CD4-positive, alpha-beta memory T cell (primary cell): Measurements from ENCODE around the gene HECTD2. TPM values are rescaled to one million over a fixed set of nuclear protein-coding genes. Genes with fewer than 3 reads are reported as not detected.
A peak's percentile ranks its signal among the peaks of the same experiment; 100 is the strongest.
"Not testable (repeated sequence)": the region's sequence is repeated elsewhere in the genome, so short reads cannot be mapped to it uniquely, and the experiment has no call there.

Source experiments
- CTCF ChIA-PET: fragments of 350-600 bp; sonication (Branson Sonifier 250); formaldehyde crosslinking; loops from one replicate; lab custom pipeline; 2021; ENCODE audit warnings: inconsistent platforms; ENCODE audit not compliant: partially characterized antibody; lab: Charles Lee
- POLR2A ChIA-PET: fragments of 350-600 bp; sonication (Branson Sonifier 250); formaldehyde crosslinking; loops from one replicate; lab custom pipeline; 2021; ENCODE audit not compliant: partially characterized antibody; lab: Charles Lee
- DNase-seq, 5 donors: peaks; one replicate each; pipeline versions ENCODE4 v3.0.0 to v3.0.0-alpha.2; 2020 to 2022; ENCODE audit warnings: mixed read lengths in 1 of 5
- H3K27ac ChIP-seq: one replicate; pipeline ENCODE4 v1.7.0; 2013; ENCODE audit warnings: low read depth, low read length
- H3K27me3 ChIP-seq: 2 replicates; pipeline ENCODE4 v1.7.0; 2013; ENCODE audit warnings: mild to moderate bottlenecking, low read length, moderate library complexity; ENCODE audit not compliant: insufficient read depth
- H3K36me3 ChIP-seq: 2 replicates; pipeline ENCODE4 v1.7.0; 2013; ENCODE audit warnings: mild to moderate bottlenecking, low read length, moderate library complexity; ENCODE audit not compliant: insufficient read depth
- H3K4me1 ChIP-seq: 2 replicates; pipeline ENCODE4 v1.7.0; 2013; ENCODE audit warnings: mild to moderate bottlenecking, low read length, moderate library complexity; ENCODE audit not compliant: insufficient read depth
- H3K4me3 ChIP-seq, 2 donors: one replicate each; pipeline ENCODE4 v1.7.0; 2013; ENCODE audit warnings: low read length in 2 of 2, mild to moderate bottlenecking in 1 of 2
- H3K9me3 ChIP-seq, 2 donors: one replicate each; pipeline ENCODE4 v1.7.0; 2013; ENCODE audit warnings: low read length in 2 of 2, control low read depth in 1 of 2; ENCODE audit not compliant: control insufficient read depth in 1 of 2
- H3K27ac Mint-ChIP-seq, 7 donors: one replicate each; pipeline ENCODE4 v1.8.0; 2020 to 2021; ENCODE audit warnings: mixed read lengths in 7 of 7, mild to moderate bottlenecking in 6 of 7, inconsistent platforms in 3 of 7, moderate library complexity in 3 of 7
- H3K27me3 Mint-ChIP-seq, 2 donors: one replicate each; pipeline ENCODE4 v1.8.0; 2020 to 2021; ENCODE audit warnings: mixed read lengths in 2 of 2
- H3K36me3 Mint-ChIP-seq, 2 donors: one replicate each; pipeline ENCODE4 v1.8.0; 2020 to 2021; ENCODE audit warnings: mixed read lengths in 2 of 2, inconsistent platforms in 1 of 2, mild to moderate bottlenecking in 1 of 2
- H3K4me1 Mint-ChIP-seq, 4 donors: one replicate each; pipeline ENCODE4 v1.8.0; 2020 to 2021; ENCODE audit warnings: mixed read lengths in 4 of 4, mild to moderate bottlenecking in 1 of 4
- H3K4me3 Mint-ChIP-seq, 8 donors: one replicate each; pipeline ENCODE4 v1.8.0; 2020 to 2021; ENCODE audit warnings: mixed read lengths in 8 of 8, mild to moderate bottlenecking in 7 of 8, moderate library complexity in 6 of 8, inconsistent platforms in 3 of 8
- H3K9me3 Mint-ChIP-seq, 8 donors: one replicate each; pipeline ENCODE4 v1.8.0; 2020 to 2021; ENCODE audit warnings: mixed read lengths in 8 of 8, mild to moderate bottlenecking in 5 of 8, inconsistent platforms in 3 of 8, moderate library complexity in 1 of 8
- intact Hi-C: fragments of 100-400 bp; cut with micrococcal nuclease; formaldehyde crosslinking; loops from one replicate; pipeline ENCODE4 v1.15.1; 2023
- polyA plus RNA-seq, 2 donors: library from polyadenylated mRNA; unstranded; fragments of 300-500 nt; fragmentation: Illumina TruSeq; gene quantifications; one replicate each; pipeline ENCODE4 v1.2.3, GENCODE V29; 2021
- total RNA-seq, 2 experiments: library from RNA; stranded (reverse); gene quantifications; one replicate each; pipeline ENCODE4 v1.2.3, GENCODE V29; 2021

Gene HECTD2
- total and polyA plus RNA-seq, 4 experiments from 2014 or later = 0.37 to 2.7 (median 1.6) TPM

DNA sequence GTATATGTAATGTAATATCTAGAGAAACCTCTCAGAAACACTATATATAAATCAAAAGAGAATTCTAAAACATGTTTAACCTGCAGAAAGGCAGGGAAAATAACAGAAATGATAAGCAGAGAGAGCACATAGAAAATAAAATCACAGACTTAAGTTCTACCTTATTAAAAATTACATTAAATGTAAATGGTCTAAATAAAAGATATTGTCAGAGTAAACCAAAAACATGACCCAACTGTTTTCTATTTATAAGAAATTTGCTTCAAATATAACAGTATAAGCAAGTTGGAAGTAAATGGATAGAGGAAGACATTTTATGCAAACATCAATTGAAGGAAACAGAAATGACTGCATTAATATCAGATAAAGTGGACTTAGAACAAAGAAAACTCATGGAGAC, 43.4 kb downstream of the HECTD2 start:
- Mint-ChIP-seq H3K36me3 (peaks cover 17 to 24% of the 10 kb centered on the region in 2 donors), H3K9me3 (peaks cover 0 to 54% (median 50%) of the 10 kb centered on the region in 8 donors), H3K4me1 (no peaks in the 10 kb centered on the region), H3K4me3 (no peak overlapping the region), H3K27me3 (no peaks in the 10 kb centered on the region), H3K27ac (no peak overlapping the region)
- POLR2A ChIA-PET = no interaction called here
- CTCF ChIA-PET = no interaction called here
- intact Hi-C loops = no loop called here
- no peak for DNase-seq
- Histone ChIP-seq H3K27ac (no peak overlapping the region), H3K4me1 (no peaks in the 10 kb centered on the region), H3K9me3 (peaks cover 0 to 7% of the 10 kb centered on the region in 2 donors), H3K36me3 (no peaks in the 10 kb centered on the region), H3K4me3 (no peak overlapping the region), H3K27me3 (no peaks in the 10 kb centered on the region)

DNA sequence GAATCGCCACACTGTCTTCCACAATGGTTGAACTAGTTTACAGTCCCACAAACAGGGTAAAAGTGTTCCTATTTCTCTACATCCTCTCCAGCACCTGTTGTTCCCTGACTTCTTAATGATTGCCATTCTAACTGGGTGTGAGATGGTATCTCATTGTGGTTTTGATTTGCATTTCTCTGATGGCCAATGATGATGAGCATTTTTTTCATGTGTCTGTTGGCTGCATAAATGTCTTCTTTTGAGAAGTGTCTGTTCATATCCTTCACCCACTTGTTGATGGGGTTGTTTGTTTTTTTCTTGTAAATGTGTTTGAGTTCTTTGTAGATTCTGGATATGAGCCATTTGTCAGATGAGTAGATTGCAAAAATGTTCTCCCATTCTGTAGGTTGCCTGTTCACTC, 45.0 kb downstream of the HECTD2 start:
- peaks cover 16 to 20% of the 10 kb centered on the region in 2 donors for H3K36me3 Mint-ChIP-seq
- POLR2A ChIA-PET, H3K27me3 ChIP-seq, H3K27ac ChIP-seq, H3K27ac Mint-ChIP-seq, CTCF ChIA-PET, H3K27me3 Mint-ChIP-seq, H3K4me3 Mint-ChIP-seq, intact Hi-C loops, H3K9me3 ChIP-seq, DNase-seq, H3K4me1 ChIP-seq, H3K4me1 Mint-ChIP-seq, H3K4me3 ChIP-seq, H3K36me3 ChIP-seq: not testable (repeated sequence)
- H3K9me3 Mint-ChIP-seq = peaks cover 0 to 43% (median 38%) of the 10 kb centered on the region in 8 donors

DNA sequence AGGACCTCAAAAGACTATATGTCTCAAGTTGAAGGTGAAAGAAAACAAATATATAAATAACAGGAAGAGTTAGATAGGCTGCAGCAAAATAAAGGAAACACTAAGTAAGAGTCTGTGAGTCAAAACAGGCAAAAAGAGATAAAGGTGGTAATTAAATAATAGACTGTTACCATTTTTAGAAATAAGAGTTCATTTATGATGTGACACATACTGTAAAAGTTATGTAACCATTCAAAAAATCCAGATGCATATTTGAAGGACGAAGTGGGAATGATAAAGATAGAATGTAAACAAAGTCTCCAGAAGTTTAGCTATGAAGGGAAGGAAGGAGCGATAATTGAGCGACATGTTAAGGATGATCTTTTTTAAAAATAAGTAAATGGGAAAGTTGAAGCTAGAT, 50.5 kb downstream of the HECTD2 start:
- Histone ChIP-seq H3K27me3 (no peaks in the 10 kb centered on the region), H3K27ac (no peak overlapping the region), H3K4me3 (no peak overlapping the region), H3K36me3 (no peaks in the 10 kb centered on the region), H3K4me1 (no peaks in the 10 kb centered on the region), H3K9me3 (no peaks in the 10 kb centered on the region)
- ChIA-PET CTCF (no interaction called here), POLR2A (no interaction called here)
- DNase-seq = no peak
- intact Hi-C loops = no loop called here
- Mint-ChIP-seq H3K36me3 (peaks cover 1 to 10% of the 10 kb centered on the region in 2 donors), H3K4me1 (no peaks in the 10 kb centered on the region), H3K27me3 (no peaks in the 10 kb centered on the region), H3K4me3 (no peak overlapping the region), H3K9me3 (peaks cover 0 to 5% (median 0%) of the 10 kb centered on the region in 8 donors), H3K27ac (no peak overlapping the region)

DNA sequence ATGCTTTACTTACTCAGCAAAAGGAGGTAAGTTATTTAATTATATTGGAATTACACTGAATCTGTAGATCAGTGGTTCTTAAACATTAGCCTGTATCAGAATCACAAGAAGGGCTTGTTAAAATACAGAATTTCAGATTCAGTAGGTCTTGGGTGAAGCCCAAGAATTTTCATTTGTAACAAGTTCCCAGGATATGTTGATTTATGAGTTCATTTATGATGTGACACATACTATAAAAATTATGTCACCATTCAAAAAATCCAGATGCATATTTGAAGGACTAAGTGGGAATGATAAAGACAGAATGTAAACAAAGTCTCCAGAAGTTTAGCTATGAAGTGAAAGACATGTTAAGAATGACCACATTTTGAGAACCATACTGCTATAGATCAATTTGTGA, 52.3 kb downstream of the HECTD2 start:
- peaks cover 1 to 19% of the 10 kb centered on the region in 2 donors for H3K36me3 Mint-ChIP-seq
- CTCF ChIA-PET = no interaction called here
- Histone ChIP-seq H3K4me3 (no peak overlapping the region), H3K27ac (no peak overlapping the region), H3K4me1 (no peaks in the 10 kb centered on the region), H3K27me3 (no peaks in the 10 kb centered on the region), H3K36me3 (no peaks in the 10 kb centered on the region), H3K9me3 (no peaks in the 10 kb centered on the region)
- no peak overlapping the region for H3K4me3 Mint-ChIP-seq
- intact Hi-C loops = no loop called here
- no peaks in the 10 kb centered on the region for H3K4me1 Mint-ChIP-seq
- H3K9me3 Mint-ChIP-seq = peaks cover 0 to 5% (median 2%) of the 10 kb centered on the region in 8 donors
- POLR2A ChIA-PET = no interaction called here
- no peaks in the 10 kb centered on the region for H3K27me3 Mint-ChIP-seq
- no peak for DNase-seq
- no peak overlapping the region for H3K27ac Mint-ChIP-seq

DNA sequence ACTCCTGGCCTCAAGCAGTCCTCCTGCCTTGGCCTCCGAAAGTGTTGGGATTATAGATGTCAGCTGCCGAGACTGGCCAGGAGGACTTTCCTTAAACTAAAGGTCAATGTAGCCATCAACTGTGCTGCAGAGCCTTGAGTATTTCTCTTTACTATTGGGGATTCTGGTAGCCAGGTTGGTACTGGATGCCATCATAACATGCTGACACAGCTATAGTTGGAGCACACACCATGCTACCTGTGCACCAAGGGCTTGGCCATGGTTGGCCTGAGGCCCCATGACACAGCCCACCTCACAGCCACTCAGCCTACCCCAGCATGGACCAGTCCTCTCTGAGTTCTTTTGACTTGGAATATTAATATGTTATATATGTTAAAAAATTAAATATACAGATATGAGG, 54.4 kb downstream of the HECTD2 start:
- intact Hi-C loops = no loop called here
- POLR2A ChIA-PET = no interaction called here
- CTCF ChIA-PET = no interaction called here

DNA sequence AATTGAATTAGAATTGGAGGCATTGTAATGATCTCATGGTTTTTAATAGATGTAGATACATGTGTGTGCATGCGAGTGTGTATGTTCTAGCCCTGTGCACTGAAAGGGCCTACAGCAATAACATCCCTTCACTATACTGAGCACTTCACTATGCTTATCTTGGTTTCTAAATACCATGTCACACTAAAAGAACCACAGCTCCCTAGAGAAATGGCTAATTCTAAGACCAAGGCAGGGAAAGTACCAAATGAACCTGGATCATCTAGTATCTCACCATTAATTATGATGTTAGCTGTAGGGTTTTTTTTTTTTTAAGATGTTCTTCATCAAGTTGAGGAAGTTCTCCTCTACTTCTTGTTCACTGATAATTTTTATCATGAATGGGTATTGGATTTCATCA, 55.1 kb downstream of the HECTD2 start:
- Mint-ChIP-seq H3K4me3 (no peak overlapping the region), H3K9me3 (peaks cover 2 to 9% (median 7%) of the 10 kb centered on the region in 8 donors), H3K27me3 (no peaks in the 10 kb centered on the region), H3K27ac (no peak overlapping the region), H3K36me3 (peaks cover 0 to 19% of the 10 kb centered on the region in 2 donors), H3K4me1 (no peaks in the 10 kb centered on the region)
- DNase-seq = no peak
- intact Hi-C loops = no loop called here
- ChIA-PET CTCF (no interaction called here), POLR2A (no interaction called here)
- no peaks in the 10 kb centered on the region for H3K4me1 ChIP-seq
- no peak overlapping the region for H3K27ac ChIP-seq
- no peak overlapping the region for H3K4me3 ChIP-seq
- no peaks in the 10 kb centered on the region for H3K9me3 ChIP-seq
- H3K27me3 ChIP-seq = no peaks in the 10 kb centered on the region
- H3K36me3 ChIP-seq = no peaks in the 10 kb centered on the region

More for the DNA sequence above, 54.4 kb downstream of the HECTD2 start:
- Mint-ChIP-seq H3K27me3 (no peaks in the 10 kb centered on the region), H3K4me3 (no peak overlapping the region), H3K9me3 (peaks cover 0 to 9% (median 3%) of the 10 kb centered on the region in 8 donors), H3K4me1 (no peaks in the 10 kb centered on the region), H3K27ac (no peak overlapping the region), H3K36me3 (peaks cover 1 to 19% of the 10 kb centered on the region in 2 donors)
- Histone ChIP-seq H3K36me3 (no peaks in the 10 kb centered on the region), H3K27me3 (no peaks in the 10 kb centered on the region), H3K9me3 (no peaks in the 10 kb centered on the region), H3K4me1 (no peaks in the 10 kb centered on the region), H3K4me3 (no peak overlapping the region), H3K27ac (no peak overlapping the region)
- DNase-seq = peak in 1 of 5 donors; percentile 26

DNA sequence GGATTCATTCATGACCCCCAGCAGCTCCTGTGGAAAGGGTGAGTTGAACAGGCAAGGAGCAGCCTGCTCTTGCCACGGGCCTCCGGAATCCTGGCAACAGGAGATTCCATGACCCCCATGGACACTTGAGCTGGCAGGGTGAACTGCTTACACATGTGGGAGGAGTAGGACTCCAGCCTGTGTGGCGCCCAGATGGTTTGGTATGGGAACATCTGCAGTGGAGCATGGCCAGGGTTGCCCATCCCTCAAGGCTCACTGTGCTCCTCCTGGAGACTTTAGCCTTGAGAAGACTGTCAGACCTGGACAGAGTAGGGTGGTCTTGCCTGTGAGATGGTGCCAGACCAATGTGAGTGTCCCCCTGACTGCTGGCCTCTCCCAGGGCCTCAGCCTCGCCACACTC, 57.0 kb downstream of the HECTD2 start:
- H3K27ac Mint-ChIP-seq = no peak overlapping the region
- no peaks in the 10 kb centered on the region for H3K27me3 Mint-ChIP-seq
- no peak overlapping the region for H3K4me3 Mint-ChIP-seq
- CTCF ChIA-PET = no interaction called here
- DNase-seq = no peak
- H3K9me3 Mint-ChIP-seq = peaks cover 2 to 15% (median 9%) of the 10 kb centered on the region in 8 donors
- H3K9me3 ChIP-seq = no peaks in the 10 kb centered on the region
- no peaks in the 10 kb centered on the region for H3K4me1 Mint-ChIP-seq
- no peaks in the 10 kb centered on the region for H3K27me3 ChIP-seq
- H3K4me3 ChIP-seq = no peak overlapping the region
- intact Hi-C loops = no loop called here
- peaks cover 0 to 14% of the 10 kb centered on the region in 2 donors for H3K36me3 Mint-ChIP-seq
- no peaks in the 10 kb centered on the region for H3K36me3 ChIP-seq
- H3K4me1 ChIP-seq = no peaks in the 10 kb centered on the region
- POLR2A ChIA-PET = no interaction called here
- H3K27ac ChIP-seq = no peak overlapping the region

DNA sequence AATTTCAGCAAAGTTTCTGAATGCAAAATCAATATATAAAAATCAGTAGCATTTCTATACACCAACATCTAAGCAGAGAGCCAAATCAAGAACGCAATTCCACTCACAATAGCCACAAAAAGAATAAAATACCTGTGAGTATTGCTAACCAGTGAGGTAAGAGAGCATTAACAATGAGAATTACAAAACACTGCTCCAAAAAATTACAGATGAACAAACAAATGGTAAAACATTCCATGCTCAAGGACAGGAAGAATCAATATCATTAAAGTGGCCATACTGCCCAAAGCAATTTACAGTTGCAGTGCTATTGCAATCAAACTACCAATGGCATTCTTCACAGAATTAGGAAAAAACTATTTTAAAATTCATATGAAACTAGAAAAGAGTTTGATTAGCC, 61.5 kb downstream of the HECTD2 start:
- Mint-ChIP-seq H3K4me3 (no peak overlapping the region), H3K27ac (no peak overlapping the region), H3K4me1 (no peaks in the 10 kb centered on the region), H3K9me3 (peaks cover 0 to 15% (median 9%) of the 10 kb centered on the region in 8 donors), H3K36me3 (peaks cover 0 to 4% of the 10 kb centered on the region in 2 donors), H3K27me3 (no peaks in the 10 kb centered on the region)
- Histone ChIP-seq H3K4me3 (no peak overlapping the region), H3K27ac (no peak overlapping the region), H3K36me3 (no peaks in the 10 kb centered on the region), H3K9me3 (no peaks in the 10 kb centered on the region), H3K4me1 (no peaks in the 10 kb centered on the region), H3K27me3 (no peaks in the 10 kb centered on the region)
- POLR2A ChIA-PET = no interaction called here
- intact Hi-C loops = no loop called here
- DNase-seq = no peak
- CTCF ChIA-PET = no interaction called here
